SIG-M5 treated with dmso at 0.1 percent for 504 hours (cell line): ENCODE results near the gene ATAD1.
A peak's percentile ranks its signal among the peaks of the same experiment; 100 is the strongest.
"Not testable (repeated sequence)": the region's sequence is repeated elsewhere in the genome, so short reads cannot be mapped to it uniquely, and the experiment has no call there.

Experiments
- DNase-seq: peaks from one replicate; lab custom pipeline; 2025; ENCODE audit not compliant: unreplicated experiment; lab: John Stamatoyannopoulos, UW

ATAD1 gene

GRCh38 chr10:87804939-87805569, 13.0 kb downstream of the ATAD1 start:
- no peak for DNase-seq

GRCh38 chr10:87803831-87804230, 14.2 kb downstream of the ATAD1 start:
- DNase-seq: no peak

- no peak for DNase-seq
Observed at GRCh38 chr10:87803328-87803727, 14.7 kb downstream of the ATAD1 start.

GRCh38 chr10:87801813-87802435, 16.1 kb downstream of the ATAD1 start:
- DNase-seq: not testable (repeated sequence)

- DNase-seq: no peak
Observed at GRCh38 chr10:87799860-87800259, 18.2 kb downstream of the ATAD1 start.

GRCh38 chr10:87798082-87798481, 19.9 kb downstream of the ATAD1 start:
- DNase-seq: no peak

- DNase-seq: no peak
Observed at GRCh38 chr10:87794285-87794684, 23.7 kb downstream of the ATAD1 start.

- DNase-seq: no peak
Observed at GRCh38 chr10:87790185-87790584, 27.8 kb downstream of the ATAD1 start.

- DNase-seq: no peak
Observed at GRCh38 chr10:87786421-87786820, 31.6 kb downstream of the ATAD1 start.

- no peak for DNase-seq
Observed at GRCh38 chr10:87782721-87783120, 35.3 kb downstream of the ATAD1 start.

GRCh38 chr10:87781545-87781944, 36.5 kb downstream of the ATAD1 start:
- DNase-seq: no peak

- DNase-seq: no peak
Observed at GRCh38 chr10:87776328-87776727, 41.7 kb downstream of the ATAD1 start.

GRCh38 chr10:87775766-87776165, 42.3 kb downstream of the ATAD1 start:
- peak; percentile 19 for DNase-seq

- DNase-seq: peak; percentile 6
Observed at GRCh38 chr10:87771871-87772500, 46.0 kb downstream of the ATAD1 start.

GRCh38 chr10:87767253-87767652, 50.8 kb downstream of the ATAD1 start:
- DNase-seq: no peak

- DNase-seq: no peak
Observed at GRCh38 chr10:87765666-87766376, 52.2 kb downstream of the ATAD1 start.

GRCh38 chr10:87764072-87764934, 53.7 kb downstream of the ATAD1 start:
- DNase-seq: no peak

- DNase-seq: no peak
Observed at GRCh38 chr10:87763086-87763861, 54.8 kb downstream of the ATAD1 start.

- DNase-seq: peak; percentile 14
Observed at GRCh38 chr10:87761892-87762291, 56.1 kb downstream of the ATAD1 start.

- DNase-seq: no peak
Observed at GRCh38 chr10:87761153-87761552, 56.9 kb downstream of the ATAD1 start.
